Left kidney (tissue), 2 donors: Measurements from ENCODE around the gene GFOD2. TPM values are rescaled to one million over a fixed set of nuclear protein-coding genes. Genes with fewer than 3 reads are reported as not detected.
A peak's percentile ranks its signal among the peaks of the same experiment; 100 is the strongest.

Experiments used
- DNase-seq: peaks from one replicate; pipeline ENCODE4 v3.0.0-alpha.2; 2013
- polyA plus RNA-seq: library from polyadenylated mRNA; unstranded; fragments of 120-200 nt; gene quantifications from one replicate; pipeline ENCODE4 v1.2.1, GENCODE V29; 2013; ENCODE audit not compliant: insufficient read length

The GFOD2 gene
- polyA plus RNA-seq, 1 donor, result 19.7 TPM

DNA sequence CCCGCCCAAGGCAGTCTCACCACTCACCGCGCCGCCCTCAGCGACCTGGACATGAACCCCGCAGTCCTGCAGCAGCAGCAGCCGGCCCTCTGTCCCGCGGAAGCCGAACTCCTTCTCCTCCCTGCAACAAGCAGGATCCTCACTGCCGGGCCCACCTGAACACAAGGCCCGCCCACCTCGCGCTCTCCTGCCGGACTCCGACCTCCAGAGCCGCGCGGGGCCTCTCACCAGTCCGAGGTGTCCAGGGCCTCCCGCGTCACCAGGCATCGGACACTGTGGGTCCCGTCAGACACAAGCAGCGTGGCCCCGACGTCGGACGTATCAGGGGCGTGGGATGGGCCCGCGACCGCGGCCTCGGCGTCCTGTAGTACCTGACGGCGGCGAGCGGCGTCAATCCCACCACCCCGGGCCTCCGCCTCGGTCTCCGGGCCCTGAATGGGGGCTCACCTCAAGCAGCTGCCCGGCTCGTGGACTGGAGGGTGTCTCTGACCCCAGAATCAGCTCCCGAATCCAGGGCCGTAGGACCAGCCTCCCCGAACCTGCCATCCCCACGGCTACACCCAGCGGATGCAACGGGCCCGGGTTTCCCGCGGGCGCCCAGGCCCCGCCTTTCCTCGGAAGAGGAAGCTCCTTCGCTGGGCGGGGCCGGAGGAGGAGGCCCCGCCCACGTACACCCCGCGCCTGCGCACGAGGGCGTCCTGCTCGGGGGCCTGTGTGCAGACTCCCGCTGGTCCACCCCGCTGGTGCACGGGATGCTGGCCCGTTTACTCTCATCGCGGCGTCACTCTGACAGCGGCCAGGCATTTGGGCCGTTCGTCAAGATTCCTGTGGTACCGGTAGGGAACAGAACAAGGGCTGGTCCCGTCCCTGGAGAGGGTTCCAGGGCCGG, 59.2 kb downstream of the GFOD2 start, which contains the start of gene ACD:
TSS of gene ACD (minus strand) at position 586 of the 889 bp plus-strand sequence. CDS start at position 546, 40 bp downstream.
- peak; percentile 92 for DNase-seq

DNA sequence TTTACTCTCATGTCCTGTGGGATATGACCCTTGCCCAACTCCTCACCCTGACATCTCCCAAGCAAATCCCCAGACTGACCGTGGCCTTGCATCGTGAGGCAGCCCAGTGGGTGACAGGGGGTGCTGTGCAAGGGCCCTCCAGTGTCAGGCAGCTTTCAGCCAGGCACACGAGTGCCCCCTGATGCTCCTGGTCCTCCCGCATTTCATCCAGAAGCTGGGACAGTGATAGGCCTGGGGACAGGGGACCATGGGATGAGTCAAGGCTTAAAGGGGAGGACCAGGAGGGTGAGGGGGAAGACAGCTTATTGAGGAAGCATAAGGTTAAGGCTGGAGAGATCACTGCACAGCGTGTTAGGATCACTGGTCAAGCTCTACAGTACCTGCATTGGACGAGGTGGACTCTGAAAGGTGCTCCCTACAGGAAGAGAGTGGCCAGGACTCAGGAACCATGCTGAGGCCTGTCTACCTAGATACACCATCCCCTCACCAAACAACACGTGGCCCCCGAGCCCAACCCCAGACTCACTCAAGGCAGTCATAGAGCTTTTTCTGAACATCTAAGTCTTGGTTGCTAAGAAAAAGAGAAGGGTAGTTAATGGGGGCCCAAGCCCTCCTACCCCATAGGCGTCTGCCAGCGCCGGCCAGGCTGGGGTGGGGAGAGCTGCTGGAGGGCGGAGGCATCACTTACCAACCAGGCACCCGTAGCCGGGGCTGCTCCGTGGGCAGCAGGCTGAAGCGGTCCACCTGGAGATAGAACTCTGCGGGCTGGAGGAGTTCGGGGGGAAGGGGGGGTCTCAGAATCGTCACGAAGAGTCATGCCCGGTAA, 60.1 kb downstream of the GFOD2 start:
- DNase-seq, result no peak

DNA sequence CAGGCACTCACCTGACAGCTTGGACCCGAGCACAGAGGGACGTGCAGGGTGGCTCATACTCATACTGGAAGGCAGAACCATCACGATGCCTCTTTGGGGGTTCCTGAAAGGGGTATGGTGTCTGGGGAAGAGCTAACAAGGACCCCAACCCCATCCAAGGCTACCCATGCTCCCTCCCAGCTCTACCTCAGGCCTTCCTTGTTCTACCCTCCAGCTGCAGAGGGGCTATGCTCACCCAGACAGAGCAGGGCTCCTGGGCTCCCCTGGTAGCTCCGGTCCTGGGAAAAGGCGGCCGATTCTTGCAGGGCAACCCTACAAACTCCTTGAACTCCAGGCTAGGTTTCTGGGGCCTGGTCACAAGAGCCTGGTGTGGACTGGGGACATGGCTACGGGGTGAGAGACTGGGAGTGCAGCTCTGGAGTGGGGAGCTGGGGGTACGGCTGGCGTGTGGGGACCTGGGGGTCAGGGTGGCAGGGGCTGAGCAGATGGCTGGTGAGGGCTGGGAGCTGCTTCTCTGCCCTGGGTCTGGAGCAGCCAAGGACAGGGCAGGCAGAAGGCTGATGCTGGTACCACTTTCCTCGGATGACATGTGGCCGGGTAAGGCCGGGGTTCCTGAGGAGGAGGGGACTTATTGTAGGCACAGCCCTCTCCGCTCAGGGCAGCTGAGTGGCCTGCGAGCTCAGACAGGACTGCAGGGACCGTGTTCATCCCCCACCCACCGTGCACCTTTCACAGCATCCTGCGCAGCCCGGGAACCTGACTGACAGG, 61.2 kb downstream of the GFOD2 start:
- DNase-seq, result no peak

DNA sequence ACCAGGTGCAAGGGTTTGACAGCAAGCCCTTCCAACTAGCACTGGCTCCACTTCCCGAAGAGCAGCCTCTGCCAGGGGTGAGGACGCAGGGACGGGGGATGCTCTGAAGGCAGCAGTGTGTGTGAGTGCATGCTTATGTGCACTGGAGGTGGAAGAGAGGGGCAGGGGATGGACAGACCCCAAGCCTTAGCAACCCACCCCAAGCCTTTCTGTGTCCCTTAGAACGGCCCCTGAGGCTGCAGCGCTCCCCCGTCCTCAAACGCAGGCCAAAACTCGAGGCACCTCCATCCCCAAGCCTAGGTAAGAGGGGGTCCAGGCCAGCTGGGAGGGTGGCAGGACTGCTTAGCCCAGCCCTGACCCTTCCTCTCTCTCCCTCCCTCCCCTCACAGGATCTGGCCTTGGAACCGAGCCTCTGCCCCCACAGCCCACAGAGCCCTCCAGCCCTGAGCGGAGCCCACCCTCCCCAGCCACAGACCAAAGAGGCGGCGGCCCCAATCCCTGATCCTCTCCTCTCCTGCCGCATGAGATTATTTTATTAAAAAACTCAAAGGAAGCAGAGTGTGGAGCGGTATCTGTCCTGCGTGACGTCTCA, 62.0 kb downstream of the GFOD2 start:
- DNase-seq, result no peak

DNA sequence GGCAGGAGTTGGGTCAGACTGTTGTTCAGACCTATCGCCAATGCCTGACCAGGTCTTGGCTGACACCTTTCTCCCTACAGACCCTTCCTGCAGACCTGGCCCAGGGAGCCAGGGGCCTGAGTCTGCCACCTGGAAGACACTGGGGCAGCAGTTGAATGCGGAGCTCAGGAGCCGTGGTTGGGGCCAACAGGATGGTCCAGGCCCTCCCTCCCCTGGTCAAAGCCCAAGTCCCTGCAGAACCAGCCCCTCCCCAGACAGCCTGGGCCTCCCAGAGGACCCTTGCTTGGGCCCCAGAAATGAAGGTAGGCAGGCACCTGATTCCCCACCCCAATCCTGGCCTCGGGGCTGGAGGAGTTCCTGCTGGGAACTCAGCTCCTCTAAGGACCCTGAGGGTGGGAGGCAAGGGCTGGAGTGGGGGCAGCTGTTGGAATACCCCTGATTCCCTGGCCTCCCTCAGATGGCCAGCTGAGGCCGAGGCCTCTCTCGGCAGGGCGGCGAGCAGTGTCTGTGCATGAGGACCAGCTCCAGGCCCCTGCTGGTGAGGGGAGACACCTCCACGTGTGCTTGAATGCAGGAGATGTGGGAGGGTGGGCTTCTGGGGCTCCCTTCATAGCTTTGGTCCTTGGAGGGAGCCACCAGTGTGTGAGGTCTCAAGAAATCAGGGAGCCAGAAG, 62.6 kb downstream of the GFOD2 start:
- DNase-seq, result no peak

DNA sequence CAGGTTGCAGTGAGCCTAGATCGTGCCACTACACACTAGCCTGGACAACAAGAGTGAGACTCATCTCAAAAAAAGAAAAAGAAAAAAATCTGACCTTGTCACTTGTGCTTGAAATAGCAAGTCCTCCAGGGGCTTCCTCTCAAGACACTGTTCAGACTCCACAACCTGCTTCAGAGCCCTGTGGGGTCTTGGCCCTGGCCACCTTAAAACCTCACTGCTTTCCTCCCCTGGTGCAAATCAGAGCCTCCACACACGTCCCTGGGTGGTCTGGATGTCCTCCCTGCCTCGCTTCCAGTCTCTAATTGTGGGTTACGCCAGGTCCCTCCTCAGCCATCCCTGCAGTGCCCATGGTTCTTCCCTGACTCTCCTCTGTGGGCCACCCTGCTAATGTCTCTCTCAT, 63.8 kb downstream of the GFOD2 start:
- no peak for DNase-seq

DNA sequence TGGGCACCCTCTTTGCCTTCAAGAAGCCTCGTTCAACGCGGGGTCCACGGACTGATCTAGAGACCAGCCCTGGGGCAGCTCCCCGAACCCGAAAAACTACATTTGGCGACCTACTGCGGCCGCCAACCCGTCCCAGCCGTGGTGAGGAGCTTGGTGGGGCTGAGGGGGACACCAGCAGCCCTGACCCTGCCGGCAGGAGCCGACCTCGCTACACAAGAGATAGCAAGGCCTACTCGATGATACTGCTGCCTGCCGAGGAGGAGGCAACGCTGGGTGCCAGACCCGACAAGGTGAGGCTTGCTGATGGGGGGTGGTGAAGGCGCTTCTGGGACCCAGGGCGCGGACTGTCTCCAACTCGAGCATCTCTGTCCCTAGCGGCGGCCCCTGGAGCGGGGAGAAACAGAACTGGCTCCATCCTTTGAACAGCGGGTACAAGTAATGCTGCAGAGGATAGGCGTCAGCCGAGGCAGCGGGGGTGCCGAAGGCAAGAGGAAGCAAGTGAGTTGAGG, 64.7 kb downstream of the GFOD2 start:
- no peak for DNase-seq

DNA sequence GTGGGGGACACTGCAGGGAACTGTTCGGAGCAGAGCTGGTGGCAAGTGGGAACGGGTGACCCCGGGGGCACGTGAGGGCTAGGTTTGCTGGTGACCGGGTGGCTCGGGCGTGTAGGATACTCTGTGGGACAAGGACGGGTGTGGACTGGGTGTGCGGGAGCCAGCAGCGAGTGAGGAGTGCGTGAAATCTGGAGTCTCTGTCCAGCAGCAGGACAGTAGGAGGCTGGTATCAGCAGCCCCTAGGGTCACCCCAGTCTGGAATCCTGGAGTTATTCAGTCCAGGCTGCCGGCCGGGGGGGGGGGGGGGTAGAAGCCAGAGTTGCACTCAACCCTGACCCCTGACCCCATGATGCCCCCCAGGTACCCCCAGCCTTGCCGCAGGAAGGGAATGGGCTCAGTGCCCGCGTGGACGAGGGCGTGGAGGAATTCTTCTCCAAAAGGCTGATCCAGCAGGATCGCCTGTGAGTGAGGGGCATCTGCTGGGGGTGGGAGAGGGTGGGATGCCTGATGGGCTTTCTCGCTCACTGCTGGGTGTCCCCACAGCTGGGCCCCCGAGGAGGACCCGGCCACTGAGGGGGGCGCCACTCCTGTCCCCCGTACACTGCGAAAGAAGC, 65.2 kb downstream of the GFOD2 start:
- DNase-seq, result no peak

DNA sequence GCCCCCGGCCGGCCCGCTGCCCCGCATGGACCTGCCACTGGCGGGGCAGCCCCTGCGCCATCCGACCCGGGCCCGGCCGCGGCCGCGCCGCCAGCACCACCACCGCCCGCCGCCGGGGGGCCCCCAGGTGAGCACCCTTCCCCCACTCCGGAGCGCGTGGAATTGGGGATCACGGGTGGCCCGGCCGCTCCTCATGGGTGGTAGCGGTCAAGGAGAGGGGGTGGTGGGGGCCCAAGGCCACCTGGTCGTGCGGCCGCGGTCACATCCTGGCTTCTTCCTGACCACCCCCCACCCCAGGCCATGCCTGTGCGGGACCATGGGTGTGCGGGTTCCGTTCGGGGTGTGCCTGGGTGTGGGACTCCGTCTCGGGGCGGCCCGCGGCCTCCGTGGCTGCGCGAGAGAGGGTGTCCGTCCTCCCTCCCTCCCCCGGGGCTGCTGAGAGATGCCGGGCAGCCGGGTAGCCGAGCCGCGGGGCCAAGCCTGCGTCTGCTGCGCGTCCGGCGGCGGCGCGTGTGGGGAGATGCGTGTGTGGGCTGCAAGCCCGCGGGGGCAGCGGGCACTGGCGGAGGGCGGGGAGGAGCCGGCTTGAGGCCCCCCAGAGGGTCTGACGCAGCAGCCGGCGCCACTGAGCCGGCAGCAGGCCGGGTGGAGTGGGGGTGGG, 65.9 kb downstream of the GFOD2 start:
- DNase-seq, result no peak

DNA sequence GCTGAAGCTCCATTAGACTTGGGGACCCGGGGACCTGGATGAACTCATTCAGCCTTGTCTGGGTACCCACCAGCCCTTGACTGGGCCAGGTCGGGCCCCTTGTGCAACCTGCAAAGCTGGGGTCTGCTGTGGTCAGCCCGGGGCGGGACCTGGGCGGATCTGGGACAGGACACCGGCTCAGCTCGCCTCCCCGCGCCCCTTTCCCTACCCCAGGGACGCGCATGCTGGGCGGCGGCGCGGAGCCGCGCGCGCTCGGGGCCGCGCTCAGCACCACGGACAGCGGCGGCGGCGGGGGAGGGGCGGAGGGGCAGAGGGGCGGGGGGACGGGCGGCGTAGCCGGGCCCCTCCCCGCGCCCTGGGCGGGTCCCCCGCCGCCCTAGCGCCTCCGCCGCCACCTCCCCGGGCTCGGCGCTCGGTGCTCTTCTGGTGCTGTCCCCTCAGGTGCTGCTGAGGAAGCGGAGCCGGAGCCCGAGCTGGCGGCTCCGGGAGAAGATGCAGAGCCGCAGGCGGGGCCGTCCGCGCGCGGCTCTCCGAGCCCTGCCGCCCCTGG, 66.5 kb downstream of the GFOD2 start:
- no peak for DNase-seq

DNA sequence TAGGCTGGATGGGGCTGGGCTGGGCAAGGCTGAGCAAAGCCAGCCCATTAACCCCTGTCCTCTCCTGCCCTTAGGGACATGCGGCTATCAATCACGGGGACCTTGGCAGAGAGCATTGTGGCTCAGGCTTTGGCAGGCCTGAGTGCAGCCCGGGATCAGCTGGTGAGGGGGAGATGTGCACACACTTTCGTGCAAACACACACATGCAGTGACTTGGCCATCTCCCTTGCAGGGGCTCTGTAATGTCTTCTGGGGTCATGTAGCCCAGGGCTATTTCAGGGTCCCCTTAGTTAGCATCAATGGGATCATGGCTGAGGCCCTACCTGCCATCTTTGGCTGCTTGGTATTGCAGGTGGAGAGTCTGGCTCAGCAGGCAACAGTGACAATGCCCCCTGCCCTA, 67.3 kb downstream of the GFOD2 start:
- no peak for DNase-seq

DNA sequence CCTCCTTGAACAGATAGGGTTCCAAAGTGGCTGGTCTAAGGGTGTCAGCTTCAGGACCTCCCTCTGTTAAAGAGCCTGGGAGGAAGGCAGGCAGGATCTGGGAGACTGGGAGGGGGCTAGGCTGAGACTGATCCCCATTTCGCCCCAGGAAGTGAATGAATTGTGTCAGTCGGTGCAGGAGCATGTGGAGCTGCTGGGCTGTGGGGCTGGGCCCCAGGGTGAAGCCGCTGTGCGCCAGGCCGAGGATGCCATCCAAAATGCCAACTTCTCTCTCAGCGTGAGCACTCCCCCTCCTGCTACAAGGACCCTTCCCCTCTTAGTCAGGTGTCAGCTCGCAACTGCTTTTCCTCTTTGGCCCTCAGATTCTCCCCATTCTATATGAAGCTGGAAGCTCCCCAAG, 68.1 kb downstream of the GFOD2 start:
- no peak for DNase-seq

DNA sequence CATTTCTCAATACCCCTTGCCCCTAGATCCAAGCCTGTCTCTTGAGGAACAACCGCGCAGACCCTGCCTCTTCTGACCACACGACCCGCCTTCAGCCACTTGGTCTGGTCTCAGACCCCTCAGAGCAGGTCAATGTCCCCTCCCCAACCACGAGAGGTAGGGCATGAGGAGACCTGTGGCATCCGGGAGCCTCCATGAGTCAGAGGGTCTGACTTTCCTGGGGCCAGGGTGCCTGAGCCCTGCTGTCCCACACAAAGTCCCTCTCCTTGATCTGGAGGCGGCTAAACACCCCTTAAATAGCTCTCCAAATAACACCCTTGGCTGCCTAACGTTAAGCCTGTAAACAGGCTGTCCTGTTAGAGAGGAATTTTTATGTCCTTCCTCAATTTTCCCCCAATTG, 69.1 kb downstream of the GFOD2 start:
- DNase-seq, result no peak

DNA sequence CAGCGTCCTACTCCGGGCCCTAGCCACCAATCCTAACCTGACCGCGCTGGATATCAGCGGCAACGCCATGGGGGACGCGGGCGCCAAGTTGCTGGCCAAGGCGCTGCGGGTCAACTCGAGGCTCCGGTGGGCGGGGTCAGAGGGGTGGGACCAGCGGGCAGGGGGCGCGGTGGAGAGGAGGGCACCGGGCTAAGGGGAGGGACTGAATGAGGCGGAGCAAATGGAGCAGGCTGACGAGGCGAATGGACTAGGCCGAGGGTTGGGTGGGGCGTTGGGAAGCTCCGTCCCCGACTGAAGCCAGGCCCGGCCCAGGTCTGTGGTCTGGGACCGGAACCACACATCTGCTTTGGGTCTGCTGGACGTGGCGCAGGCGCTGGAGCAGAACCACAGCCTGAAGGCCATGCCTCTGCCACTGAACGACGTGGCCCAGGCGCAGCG, 69.6 kb downstream of the GFOD2 start:
- DNase-seq, result no peak

DNA sequence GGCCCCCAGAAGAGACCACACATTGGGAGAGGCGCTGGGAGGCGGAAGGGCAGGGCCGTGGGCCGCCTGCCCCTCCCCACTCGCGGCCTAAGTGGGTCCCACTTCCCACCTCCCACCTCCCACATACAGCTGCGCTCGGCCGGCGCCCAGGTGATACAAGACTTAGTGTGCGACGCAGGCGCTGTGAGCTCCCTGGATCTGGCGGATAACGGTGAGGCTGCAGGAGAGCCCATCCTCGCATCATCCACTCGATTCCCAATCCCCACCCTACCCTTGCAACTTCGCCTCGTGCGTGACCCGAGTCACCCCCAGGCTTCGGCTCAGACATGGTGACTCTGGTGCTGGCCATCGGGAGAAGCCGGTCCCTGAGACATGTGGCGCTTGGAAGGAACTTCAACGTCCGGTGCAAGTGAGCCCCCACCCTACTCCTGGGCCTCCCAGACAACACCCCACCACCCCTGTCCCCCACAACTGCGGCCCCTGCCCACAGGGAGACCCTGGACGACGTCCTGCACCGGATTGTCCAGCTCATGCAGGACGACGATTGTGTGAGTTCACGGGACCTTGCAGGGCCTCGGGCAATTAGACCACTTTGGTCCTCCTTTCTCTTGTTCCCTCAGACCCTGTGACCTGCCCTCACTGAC, 70.2 kb downstream of the GFOD2 start:
- no peak for DNase-seq

DNA sequence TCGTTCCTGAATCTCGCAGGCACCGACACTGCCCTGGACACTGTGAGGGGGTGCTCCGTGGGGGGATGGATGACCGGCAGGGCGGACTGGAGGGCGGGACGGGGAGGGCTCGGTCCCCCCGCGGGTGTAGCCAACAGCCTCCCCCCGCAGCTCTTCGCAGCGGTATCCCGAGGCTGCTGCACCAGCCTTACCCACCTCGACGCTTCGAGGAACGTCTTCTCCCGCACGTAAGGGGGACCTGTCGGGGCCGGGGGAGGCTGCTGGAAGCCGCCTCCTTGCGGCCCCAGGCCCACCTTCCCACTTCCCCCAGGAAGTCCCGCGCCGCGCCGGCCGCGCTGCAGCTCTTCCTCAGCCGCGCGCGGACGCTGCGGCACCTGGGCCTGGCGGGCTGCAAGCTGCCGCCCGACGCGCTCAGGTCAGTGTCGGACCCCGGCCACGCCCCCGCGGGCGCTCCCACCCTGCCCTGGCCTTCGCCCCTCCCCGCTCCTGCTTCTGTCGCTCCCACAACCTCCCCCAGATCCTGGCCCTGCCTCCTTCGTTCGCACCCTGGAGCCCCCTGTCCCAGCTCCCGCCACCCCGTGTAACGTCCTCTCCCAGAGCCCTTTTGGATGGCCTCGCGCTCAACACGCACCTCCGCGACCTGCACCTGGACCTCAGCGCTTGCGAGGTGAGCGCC, 70.9 kb downstream of the GFOD2 start:
- DNase-seq, result no peak

DNA sequence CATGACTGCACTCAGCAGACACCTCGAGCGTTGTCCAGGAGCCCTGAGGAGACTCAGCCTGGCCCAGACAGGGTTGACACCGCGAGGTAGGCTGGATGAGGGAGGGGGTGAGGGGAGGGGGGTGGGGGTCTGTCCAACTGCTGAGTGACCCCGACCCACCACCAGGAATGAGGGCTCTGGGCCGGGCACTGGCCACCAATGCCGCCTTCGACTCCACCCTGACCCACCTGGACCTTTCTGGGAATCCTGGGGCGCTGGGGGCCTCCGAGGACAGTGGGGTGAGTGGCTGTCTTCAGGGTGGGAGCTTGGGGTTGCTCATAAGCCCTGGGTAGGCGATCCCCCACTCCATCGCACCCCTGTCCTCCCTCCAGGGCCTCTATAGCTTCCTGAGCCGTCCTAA, 71.4 kb downstream of the GFOD2 start:
- no peak for DNase-seq

DNA sequence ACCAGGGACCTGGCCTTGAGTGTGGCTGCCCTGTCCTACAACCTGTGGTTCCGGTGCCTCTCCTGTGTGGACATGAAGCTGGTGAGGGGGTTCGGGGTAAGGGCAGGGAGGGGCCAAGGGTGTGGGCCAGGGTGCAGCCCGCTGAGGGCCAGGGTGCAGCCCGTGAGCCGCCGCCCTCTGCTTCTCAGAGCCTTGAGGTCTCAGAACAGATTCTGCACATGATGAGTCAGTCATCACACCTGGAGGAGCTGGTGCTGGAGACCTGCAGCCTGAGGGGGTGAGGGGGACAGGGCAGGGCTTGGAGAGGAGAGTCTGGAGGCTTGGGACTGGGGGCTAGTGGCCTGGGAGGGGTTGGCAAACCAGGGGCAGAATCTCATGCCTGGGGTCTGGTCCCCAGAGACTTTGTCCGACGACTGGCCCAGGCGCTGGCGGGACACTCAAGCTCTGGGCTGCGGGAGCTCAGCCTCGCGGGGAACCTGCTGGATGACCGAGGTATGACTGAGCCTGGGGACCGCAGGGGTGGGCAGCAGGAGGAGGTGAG, 71.9 kb downstream of the GFOD2 start:
- DNase-seq, result no peak
